ENCODE data around the gene DDX39A.
"Not testable (repeated sequence)": the region's sequence is repeated elsewhere in the genome, so short reads cannot be mapped to it uniquely, and the experiment has no call there.

DDX39A gene

GRCh38 chr19:14419106-14419813 lies at the start of gene DDX39A:
Gene DDX39A, minus strand, starts transcription at chr19:14419341. Its CDS starts 6,121 bp downstream, at chr19:14413220.
- peak; percentile 99 for DNase-seq

GRCh38 chr19:14467816-14468215 lies 48.7 kb upstream of the DDX39A start:
- DNase-seq: no peak

- DNase-seq: no peak
Observed at GRCh38 chr19:14467391-14467790, 48.2 kb upstream of the DDX39A start.

- DNase-seq: no peak
Observed at GRCh38 chr19:14463747-14464146, 44.6 kb upstream of the DDX39A start.

GRCh38 chr19:14462401-14462800 lies 43.3 kb upstream of the DDX39A start:
- DNase-seq: not testable (repeated sequence)

DNA sequence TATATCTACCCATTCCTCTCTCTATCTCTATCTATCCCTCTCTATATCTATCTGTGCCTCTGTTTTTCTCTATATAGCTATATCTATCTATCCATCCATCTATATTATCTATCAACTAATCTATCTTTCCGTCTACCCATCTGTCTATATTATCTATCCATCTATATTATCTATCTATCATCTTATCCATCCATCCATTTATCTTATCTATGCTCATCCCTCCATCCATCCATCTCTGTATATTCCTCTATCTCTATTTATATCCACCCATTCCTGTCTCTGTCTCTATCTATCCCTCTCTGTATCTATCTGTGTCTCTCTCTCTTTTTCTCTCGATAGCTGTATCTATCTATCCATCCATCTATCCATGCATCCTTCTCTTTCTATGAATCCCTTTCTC lies 41.8 kb upstream of the DDX39A start:
- DNase-seq: no peak

DNA sequence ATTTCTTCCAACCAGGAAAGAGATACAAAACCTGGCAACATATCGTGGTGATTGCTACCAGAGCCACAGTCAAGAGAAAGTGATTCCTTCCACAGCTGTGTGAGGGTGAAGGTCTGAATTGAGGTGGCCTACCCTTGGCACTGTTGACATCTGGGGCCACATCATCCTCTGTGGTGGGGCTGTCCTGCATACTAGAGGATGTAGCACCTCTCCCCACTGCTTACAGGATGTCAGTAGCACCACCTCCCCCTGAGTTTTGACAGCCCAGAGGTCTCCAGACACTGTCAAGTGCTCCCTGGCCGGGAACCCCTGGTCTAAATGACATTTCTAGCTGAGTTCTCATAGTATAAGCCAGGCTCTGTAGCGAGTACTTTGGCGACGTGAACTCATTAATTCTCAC lies 40.6 kb upstream of the DDX39A start:
- no peak for DNase-seq

- not testable (repeated sequence) for DNase-seq
Observed at GRCh38 chr19:14452303-14452702, 33.2 kb upstream of the DDX39A start.

DNA sequence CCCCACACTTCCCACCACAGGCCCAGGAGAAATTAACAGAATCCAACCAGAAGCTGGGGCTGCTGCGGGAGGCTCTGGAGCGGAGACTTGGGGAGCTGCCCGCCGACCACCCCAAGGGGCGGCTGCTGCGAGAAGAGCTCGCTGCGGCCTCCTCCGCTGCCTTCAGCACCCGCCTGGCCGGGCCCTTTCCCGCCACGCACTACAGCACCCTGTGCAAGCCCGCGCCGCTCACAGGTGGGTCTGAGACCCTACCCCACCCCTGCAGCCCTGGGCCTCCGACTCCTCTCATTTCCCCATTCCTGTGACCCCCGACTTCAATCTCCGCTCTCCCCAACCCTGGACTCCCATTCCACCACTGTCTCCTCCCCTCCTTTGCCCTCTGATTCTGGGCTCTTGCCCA lies 31.7 kb upstream of the DDX39A start:
- DNase-seq: no peak

DNA sequence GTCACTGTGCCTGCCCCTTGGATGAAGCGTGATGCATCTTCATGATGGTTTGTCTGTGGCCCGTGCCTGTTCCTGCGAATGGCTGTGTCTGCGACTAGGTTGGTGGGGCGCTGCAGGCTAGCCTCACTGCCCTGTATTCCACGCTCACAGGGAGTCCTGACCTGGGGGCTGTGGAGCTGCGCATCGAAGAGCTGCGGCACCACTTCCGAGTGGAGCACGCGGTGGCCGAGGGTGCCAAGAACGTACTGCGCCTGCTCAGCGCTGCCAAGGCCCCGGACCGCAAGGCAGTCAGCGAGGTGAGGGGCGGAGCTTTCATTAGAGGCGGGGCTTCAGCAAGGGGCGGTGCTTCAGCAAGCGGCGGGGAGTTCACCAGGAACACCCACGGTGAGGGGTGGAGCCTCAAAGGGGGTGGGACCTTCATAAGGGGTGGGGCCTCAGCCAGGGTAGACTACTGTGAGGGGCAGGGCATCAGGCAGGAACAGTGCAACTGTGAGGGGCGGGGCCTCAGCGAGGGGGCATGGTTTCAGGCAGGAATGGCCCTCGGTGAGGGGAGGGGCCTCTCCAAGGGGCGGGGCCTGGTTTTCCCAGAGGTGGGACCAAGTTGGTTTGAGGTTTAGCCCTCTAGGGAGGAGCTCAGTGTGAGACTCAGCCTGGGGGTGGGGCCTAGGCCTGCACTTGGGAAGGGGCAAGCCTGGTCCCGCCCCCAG lies 31.2 kb upstream of the DDX39A start:
- no peak for DNase-seq

DNA sequence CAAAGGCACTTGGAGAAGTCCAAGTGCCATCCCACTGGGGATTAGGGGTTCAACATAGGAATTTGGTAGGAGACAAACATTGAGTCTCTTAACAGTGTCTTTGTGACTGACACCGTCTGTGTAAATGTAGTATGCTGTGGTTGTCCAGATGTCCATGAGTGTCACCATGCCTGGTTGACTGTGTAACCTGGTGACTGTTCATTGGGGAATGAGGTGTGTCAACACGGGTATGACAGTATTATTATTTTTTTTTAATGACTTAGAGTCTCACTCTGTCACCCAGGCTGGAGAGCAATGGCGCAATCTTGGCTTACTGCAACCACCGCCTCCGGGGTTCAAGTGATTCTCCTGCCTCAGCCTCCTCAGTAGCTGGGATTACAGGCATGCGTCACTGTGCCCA lies 30.2 kb upstream of the DDX39A start:
- DNase-seq: no peak

GRCh38 chr19:14446336-14447036 lies 27.3 kb upstream of the DDX39A start:
- DNase-seq: no peak

DNA sequence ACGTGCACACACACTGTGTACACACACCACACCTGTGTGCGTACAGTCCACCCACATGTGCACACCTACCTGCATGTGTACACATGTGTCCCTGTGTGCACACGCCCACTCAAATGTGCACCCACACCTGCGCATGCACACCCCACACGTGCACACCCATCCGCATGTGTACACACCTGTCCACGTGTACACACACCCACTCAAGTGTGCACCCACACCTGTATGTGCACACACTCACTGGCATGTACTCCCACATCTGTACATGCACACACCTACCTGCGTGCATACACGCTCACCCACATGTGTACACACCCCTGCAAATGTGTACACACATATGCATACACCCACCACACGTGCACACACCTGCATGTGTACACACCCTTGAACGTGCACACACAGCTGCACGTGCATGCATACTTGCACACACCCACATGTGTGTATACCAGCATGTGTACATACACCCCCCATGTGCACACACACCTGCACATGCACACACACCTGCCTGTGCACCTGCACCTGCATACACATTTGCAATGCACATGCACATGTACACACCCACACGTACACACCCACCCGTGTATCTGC lies 24.6 kb upstream of the DDX39A start:
- no peak for DNase-seq

DNA sequence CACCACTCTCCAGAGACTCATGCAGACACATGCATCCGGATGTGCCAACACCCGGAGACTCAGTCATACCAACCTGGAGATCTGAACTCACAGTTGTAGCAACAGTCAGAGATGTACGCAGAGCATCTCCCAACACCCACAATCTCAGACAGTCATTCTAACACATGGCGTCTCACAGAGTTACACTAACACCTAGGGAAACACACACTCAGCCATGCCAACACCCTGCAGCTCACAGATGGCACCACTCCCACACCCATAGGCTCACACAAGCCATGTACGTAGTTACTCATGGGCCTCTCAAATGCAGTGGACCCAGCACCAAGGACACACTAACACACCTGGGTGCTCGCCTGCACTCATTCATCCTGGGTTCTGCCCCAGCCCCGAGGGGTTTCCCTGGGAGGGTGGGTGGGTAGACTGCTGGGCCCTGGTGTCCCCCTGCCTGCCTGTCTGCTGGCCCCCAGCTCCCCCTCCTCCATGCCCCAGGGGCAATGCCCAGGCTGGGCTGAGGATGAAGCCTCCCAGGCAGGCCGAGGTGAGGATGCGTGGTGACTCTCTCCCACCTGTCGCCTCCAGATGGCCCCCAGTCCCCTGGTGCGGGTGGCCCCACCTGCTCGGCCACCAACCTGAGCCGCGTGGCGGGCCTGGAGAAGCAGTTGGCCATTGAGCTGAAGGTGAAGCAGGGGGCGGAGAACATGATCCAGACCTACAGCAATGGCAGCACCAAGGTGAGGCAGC lies 23.9 kb upstream of the DDX39A start:
- DNase-seq: no peak

DNA sequence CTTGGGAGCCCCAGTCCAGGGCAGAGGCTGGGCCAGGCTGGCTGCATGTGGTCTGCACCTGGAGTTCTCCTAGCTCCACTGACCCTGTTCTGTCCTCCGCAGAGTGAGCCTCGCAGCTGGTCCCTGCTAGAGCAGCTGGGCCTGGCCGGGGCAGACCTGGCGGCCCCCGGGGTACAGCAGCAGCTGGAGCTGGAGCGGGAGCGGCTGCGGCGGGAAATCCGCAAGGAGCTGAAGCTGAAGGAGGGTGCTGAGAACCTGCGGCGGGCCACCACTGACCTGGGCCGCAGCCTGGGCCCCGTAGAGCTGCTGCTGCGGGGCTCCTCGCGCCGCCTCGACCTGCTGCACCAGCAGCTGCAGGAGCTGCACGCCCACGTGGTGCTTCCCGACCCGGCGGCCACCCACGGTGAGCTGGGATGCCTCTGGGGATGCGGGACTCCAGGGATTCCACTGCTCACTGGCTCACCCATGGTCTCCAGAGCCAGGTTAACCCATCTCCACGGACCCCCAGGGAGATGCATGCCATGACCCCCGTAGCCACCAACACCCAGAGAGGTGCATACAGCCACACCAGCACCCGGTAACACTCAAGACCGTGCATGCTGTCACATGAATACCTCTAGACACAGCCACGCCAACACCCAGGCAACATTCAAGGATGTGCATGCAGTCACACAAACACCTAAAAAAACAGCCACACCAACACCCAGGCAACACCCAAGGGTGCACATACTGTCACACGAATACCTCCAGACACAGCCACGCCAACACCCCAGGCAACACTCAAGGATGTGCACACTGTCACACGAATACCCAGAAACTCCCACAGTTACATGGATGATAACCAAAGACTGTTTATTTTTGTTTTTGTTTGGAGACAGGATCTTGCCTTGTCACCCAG lies 22.1 kb upstream of the DDX39A start:
- no peak for DNase-seq

DNA sequence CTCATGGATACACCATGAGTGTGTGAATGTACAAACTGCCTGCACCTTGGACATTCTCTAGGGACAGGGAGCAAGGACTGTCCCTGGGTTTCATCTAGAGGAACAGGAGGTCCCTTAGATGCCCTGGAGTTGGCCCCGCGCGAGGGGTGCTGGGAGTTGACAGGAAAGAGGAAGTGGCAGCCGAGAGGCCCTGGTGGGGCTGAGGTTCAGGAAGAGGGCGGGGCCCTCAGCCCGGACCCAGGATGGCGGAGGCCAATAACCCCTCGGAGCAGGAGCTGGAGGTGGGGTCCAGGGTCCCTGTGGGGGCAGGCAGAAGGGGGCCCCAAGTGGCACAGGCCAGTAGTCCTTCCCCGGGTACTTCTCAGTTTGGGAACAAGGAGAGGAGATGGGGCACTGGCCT lies 20.9 kb upstream of the DDX39A start:
- DNase-seq: no peak

- DNase-seq: no peak
Observed at GRCh38 chr19:14439014-14439413, 19.9 kb upstream of the DDX39A start.

DNA sequence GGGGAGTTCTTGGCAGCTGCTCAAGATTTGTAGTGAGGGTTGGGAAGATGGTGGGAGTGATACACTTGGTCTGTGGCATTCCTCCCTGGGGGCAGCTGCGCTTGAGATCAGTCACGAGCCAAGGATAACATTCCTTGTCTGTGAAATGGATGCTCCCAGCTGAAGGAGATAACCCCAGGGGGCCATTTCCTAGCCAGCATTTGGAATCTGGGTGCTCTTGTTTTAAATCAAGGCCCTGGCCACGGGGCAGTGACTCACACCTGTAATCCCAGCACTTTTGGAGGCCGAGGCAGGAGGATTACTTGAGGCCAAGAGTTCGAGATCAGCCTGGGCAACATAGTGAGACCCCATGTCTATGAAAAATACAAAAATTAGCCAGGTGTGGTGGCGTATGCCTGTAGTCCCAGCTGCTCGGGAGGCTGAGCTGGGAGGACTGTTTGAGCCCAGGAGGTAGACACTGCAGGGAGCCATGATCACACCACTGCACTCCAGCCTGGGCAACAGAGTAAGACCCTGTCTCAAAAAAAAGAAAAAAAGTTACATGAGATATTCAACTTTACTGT lies 18.5 kb upstream of the DDX39A start:
- no peak for DNase-seq

- DNase-seq: no peak
Observed at GRCh38 chr19:14435320-14436050, 16.3 kb upstream of the DDX39A start.

DNA sequence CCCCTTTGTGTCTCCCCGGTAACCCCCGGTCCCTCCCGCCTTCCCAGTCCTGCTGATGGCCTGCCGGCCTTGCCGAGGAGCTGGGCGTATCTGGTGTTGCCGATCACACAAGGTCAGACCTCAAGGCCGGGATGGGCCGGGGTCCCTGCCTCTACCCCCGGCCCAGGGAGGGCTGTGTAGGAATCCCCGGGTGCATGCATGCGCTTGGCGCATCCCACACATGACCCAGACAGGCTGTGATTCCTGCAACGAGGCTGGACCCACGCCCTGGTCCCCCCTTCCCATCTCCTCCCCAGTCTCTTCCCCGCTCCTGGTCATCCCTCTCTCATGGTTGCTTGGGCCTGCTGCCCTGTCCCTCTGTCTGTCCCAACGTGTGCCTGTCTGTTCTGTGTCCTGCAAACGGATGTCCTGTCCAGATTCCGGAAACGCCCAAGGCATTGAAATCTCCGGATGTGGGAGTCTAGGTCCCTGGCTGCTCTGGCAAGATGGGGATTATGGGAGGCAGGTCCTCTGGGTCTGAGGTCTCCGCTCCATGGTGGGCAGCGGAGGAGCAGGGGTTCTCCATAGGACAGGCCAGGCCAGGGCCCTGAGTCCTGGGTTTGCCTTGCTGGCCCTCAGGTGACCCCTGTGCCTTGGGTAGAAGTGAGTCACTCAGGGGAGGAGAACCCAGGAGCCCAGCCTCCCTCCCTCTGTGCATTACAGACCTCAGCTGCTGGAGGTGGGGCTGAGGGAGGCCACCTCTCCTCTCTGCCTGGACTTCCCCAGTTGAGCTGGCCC lies 15.6 kb upstream of the DDX39A start:
- DNase-seq: no peak

Measured in NCI-H1694 (cell line).